HepG2 (cell line): ENCODE measurements around the gene PAQR5. TPM values are rescaled to one million over a fixed set of nuclear protein-coding genes. Genes with fewer than 3 reads are reported as not detected.

Experiments
- ATAC-seq: fragments of 200-7000 bp; cut with Tn5 transposase; 3 replicates; pipeline ENCODE4 v1.9.1; 2020; ENCODE audit warnings: mild to moderate bottlenecking, moderate library complexity
- BruUV-seq: library from RNA; stranded (reverse); fragments of 400-500 nt; replicated peaks from 2 replicates; lab custom pipeline; 2021; lab: Mats Ljungman, UMichigan
- CTCF ChIA-PET: fragments of 300-600 bp; formaldehyde crosslinking; extraction: SDS; loops from one replicate; lab custom pipeline; 2021; ENCODE audit warnings: low total read pairs, inconsistent platforms, low intra/inter-chr PET ratio; lab: Yijun Ruan, JAX
- POLR2A ChIA-PET: fragments of 350-600 bp; sonication (Branson Sonifier 250); formaldehyde crosslinking; loops from one replicate; lab custom pipeline; 2020; ENCODE audit warnings: antibody characterized with exemption, inconsistent platforms; lab: Yijun Ruan, JAX
- DNase-seq: peaks from one replicate; pipeline ENCODE4 v3.0.0-alpha.2; 2015; ENCODE audit warnings: low spot score
- FAIRE-seq: peaks from 3 replicates; lab custom pipeline; 2011; peaks lifted over from hg19 to GRCh38; lab: Jason Lieb, UNC
- H2AFZ ChIP-seq: one replicate; pipeline ENCODE4 v1.6.1; 2011; ENCODE audit warnings: low read length, inconsistent platforms
- H3K27ac ChIP-seq: fragments of 300-600 bp; 3 replicates; pipeline ENCODE4 v1.8.0; 2011; ENCODE audit warnings: mixed run types, mild to moderate bottlenecking, mixed read lengths, low read length, inconsistent platforms; ENCODE audit not compliant: insufficient read depth; ENCODE audit errors: extremely low read length
- H3K27me3 ChIP-seq, 2 experiments: fragments of 200-600 bp in 1 of 2; 2 replicates in 1 of 2; 3 replicates in 1 of 2; pipeline versions ENCODE4 v1.6.0 to v1.8.0; 2011; ENCODE audit warnings: low read length in 2 of 2, mild to moderate bottlenecking in 2 of 2, moderate library complexity in 2 of 2, inconsistent platforms in 1 of 2; ENCODE audit not compliant: insufficient read depth in 2 of 2, control insufficient read depth in 1 of 2
- H3K36me3 ChIP-seq, 2 experiments: fragments of 200-600 bp in 1 of 2; replicated peaks in 1 of 2; 2 replicates in 1 of 2; 3 replicates in 1 of 2; pipeline versions ENCODE4 v1.5.1 to v1.8.0; 2011; ENCODE audit warnings: low read length in 2 of 2, inconsistent platforms in 1 of 2; ENCODE audit not compliant: insufficient read depth in 2 of 2, control insufficient read depth in 1 of 2
- H3K4me1 ChIP-seq: 2 replicates; pipeline ENCODE4 v1.5.1; 2012; ENCODE audit warnings: low read length, inconsistent platforms; ENCODE audit not compliant: insufficient read depth
- H3K4me2 ChIP-seq: 2 replicates; pipeline ENCODE4 v1.6.0; 2011; ENCODE audit warnings: low read depth, low read length, inconsistent platforms
- H3K4me3 ChIP-seq, 3 experiments: fragments of 200-600 bp in 1 of 3; sonication (generic), shearing (Covaris generic) in 1 of 3; replicated peaks in 1 of 3; 2 replicates each; pipeline ENCODE4 v1.5.1; 2011 to 2016; ENCODE audit warnings: low read length in 3 of 3, inconsistent platforms in 2 of 3, low read depth in 2 of 3, mild to moderate bottlenecking in 2 of 3, control low read depth in 1 of 3, mixed read lengths in 1 of 3; ENCODE audit not compliant: insufficient read depth in 1 of 3
- H3K79me2 ChIP-seq: one replicate; pipeline ENCODE4 v1.6.1; 2011; ENCODE audit warnings: low read length, inconsistent platforms; ENCODE audit not compliant: insufficient read depth
- H3K9ac ChIP-seq: 2 replicates; pipeline ENCODE4 v1.6.0; 2011; ENCODE audit warnings: mild to moderate bottlenecking, low read depth, low read length, inconsistent platforms; ENCODE audit not compliant: insufficient read depth
- H3K9me3 ChIP-seq: 2 replicates; pipeline ENCODE4 v1.5.1; 2012; ENCODE audit warnings: mild to moderate bottlenecking, low read length
- H4K20me1 ChIP-seq: 2 replicates; pipeline ENCODE4 v1.6.0; 2011; ENCODE audit warnings: inconsistent platforms, mild to moderate bottlenecking, low read length, moderate library complexity; ENCODE audit not compliant: insufficient read depth
- ATF3 ChIP-seq: sonication (generic); formaldehyde crosslinking; IDR thresholded peaks from 2 replicates; pipeline ENCODE4 v1.4.0; 2020; ENCODE audit warnings: missing genetic modification reagents
- IKZF4 ChIP-seq: sonication (generic); formaldehyde crosslinking; IDR thresholded peaks from 2 replicates; pipeline ENCODE4 v1.5.1; 2020; ENCODE audit warnings: borderline replicate concordance, mild to moderate bottlenecking, low read depth, missing genetic modification reagents; ENCODE audit errors: not compliant biosample characterization
- KLF15 ChIP-seq: sonication (generic); formaldehyde crosslinking; IDR thresholded peaks from 2 replicates; pipeline ENCODE4 v1.8.1; 2023; ENCODE audit warnings: borderline replicate concordance, mild to moderate bottlenecking, inconsistent platforms, missing genetic modification reagents, mixed read lengths
- KLF9 ChIP-seq: IDR thresholded peaks from 2 replicates; pipeline ENCODE4 v1.6.1; 2016; ENCODE audit warnings: low read depth
- KMT2A ChIP-seq: sonication (generic); formaldehyde crosslinking; IDR thresholded peaks from 2 replicates; pipeline ENCODE4 v1.4.0; 2020; ENCODE audit warnings: missing genetic modification reagents
- NR2F2 ChIP-seq: IDR thresholded peaks from 2 replicates; pipeline ENCODE4 v1.6.1; 2012; ENCODE audit warnings: low read depth, inconsistent platforms, borderline replicate concordance
- PCBP2 ChIP-seq: fragments of 200-400 bp; formaldehyde crosslinking; optimal IDR thresholded peaks from 2 replicates; pipeline ENCODE3; 2018; ENCODE audit warnings: low read length, low read depth; ENCODE audit not compliant: poor library complexity, severe bottlenecking
- RXRA ChIP-seq: sonication (generic); formaldehyde crosslinking; IDR thresholded peaks from 2 replicates; pipeline ENCODE4 v1.5.1; 2020; ENCODE audit warnings: missing genetic modification reagents
- SMARCE1 ChIP-seq: fragments of 450-650 bp; IDR thresholded peaks from 2 replicates; pipeline ENCODE4 v1.6.1; 2017; ENCODE audit warnings: borderline replicate concordance
- SOX5 ChIP-seq: IDR thresholded peaks from 2 replicates; pipeline ENCODE4 v1.6.1; 2016; ENCODE audit warnings: borderline replicate concordance
- SSRP1 ChIP-seq: IDR thresholded peaks from 2 replicates; pipeline ENCODE4 v1.6.1; 2016; ENCODE audit warnings: control low read depth
- TRAFD1 ChIP-seq: sonication (generic); formaldehyde crosslinking; IDR thresholded peaks from 2 replicates; pipeline ENCODE4 v1.5.1; 2020; ENCODE audit warnings: missing genetic modification reagents, mild to moderate bottlenecking, borderline replicate concordance
- ZBTB7B ChIP-seq: sonication (generic); formaldehyde crosslinking; IDR thresholded peaks from 2 replicates; pipeline ENCODE4 v1.4.0; 2020; ENCODE audit warnings: missing genetic modification reagents
- ZNF143 ChIP-seq: sonication (generic); formaldehyde crosslinking; IDR thresholded peaks from 2 replicates; pipeline ENCODE4 v1.4.0; 2020; ENCODE audit warnings: missing genetic modification reagents
- ZNF18 ChIP-seq: sonication (generic); formaldehyde crosslinking; IDR thresholded peaks from 2 replicates; pipeline ENCODE4 v1.8.0; 2022; ENCODE audit warnings: mild to moderate bottlenecking, missing genetic modification reagents; ENCODE audit not compliant: insufficient replicate concordance
- ZNF296 ChIP-seq: sonication (generic); formaldehyde crosslinking; conservative IDR thresholded peaks from 2 replicates; pipeline ENCODE4 v1.5.0; 2020; ENCODE audit warnings: mild to moderate bottlenecking, missing genetic modification reagents
- ZNF709 ChIP-seq: sonication (generic); formaldehyde crosslinking; IDR thresholded peaks from 2 replicates; pipeline ENCODE4 v1.5.0; 2020; ENCODE audit warnings: mild to moderate bottlenecking, missing genetic modification reagents
- ZNF720 ChIP-seq: sonication (generic); formaldehyde crosslinking; IDR thresholded peaks from 2 replicates; pipeline ENCODE4 v1.4.0; 2020; ENCODE audit warnings: missing genetic modification reagents
- WGBS: methylation state at CpG from one replicate; pipeline ENCODE4 v1.1.6; 2017; ENCODE audit warnings: low lambda C conversion rate; 5-methylcytosine and 5-hydroxymethylcytosine counted together
- in situ Hi-C: cut with HindIII; loops from 2 replicates; pipeline ENCODE4 v1.10.0; 2017; ENCODE audit warnings: low pct_unique_long_range_greater_than_20kb; ENCODE audit not compliant: extremely low pct_ligation_motif_present
- intact Hi-C: fragments of 100-400 bp; cut with micrococcal nuclease; formaldehyde crosslinking; loops from one replicate; pipeline ENCODE4 v1.10.0; 2022; ENCODE audit not compliant: unreplicated experiment
- polyA plus RNA-seq, 8 experiments: library from polyadenylated mRNA; depleted of rRNA in 3 of 8; stranded (reverse) in 7 of 8; unstranded in 1 of 8; fragments of >200 nt; fragmentation: Illumina TruSeq in 4 of 8; extraction: Trizol in 4 of 8; gene quantifications; 2 replicates each; pipeline versions ENCODE4 v1.2.1 to v1.2.3, GENCODE V29; 2011 to 2016; ENCODE audit warnings: low read depth in 4 of 8, missing spikeins in 1 of 8, mixed read lengths in 1 of 8; ENCODE audit not compliant: insufficient read depth in 1 of 8
- total RNA-seq, 5 experiments: library from RNA; depleted of rRNA; stranded (reverse); fragments of >200 nt; fragmentation: Illumina TruSeq; extraction: Trizol; gene quantifications; 2 replicates each; pipeline ENCODE4 v1.2.3, GENCODE V29; 2016; ENCODE audit warnings: low read depth in 1 of 5

Gene PAQR5
- total and polyA plus RNA-seq, 2 of the 13 experiments (the other 11 are each of a cell fraction or from before 2014, with no cell fraction given) = 0.53 to 1.3 TPM

- H3K36me3 ChIP-seq = peaks cover 3 to 55% of the 10 kb centered on the region in 2 experiments
- in situ Hi-C loops = no loop called here
- no peak for ATAC-seq
These were observed 146.0 kb downstream of the PAQR5 start for GRCh38 chr15:69444686-69445085.

More at GRCh38 chr15:69444686-69445085, 146.0 kb downstream of the PAQR5 start:
- H4K20me1 ChIP-seq = no peaks in the 10 kb centered on the region
- no TSS peak for BruUV-seq
- H3K9me3 ChIP-seq = no peaks in the 10 kb centered on the region
- H3K9ac ChIP-seq = no peak overlapping the region
- H2AFZ ChIP-seq = no peak overlapping the region
- H3K4me2 ChIP-seq = no peak overlapping the region
- H3K79me2 ChIP-seq = no peaks in the 10 kb centered on the region
- intact Hi-C loops = no loop called here
- no peaks in the 10 kb centered on the region for H3K4me1 ChIP-seq
- POLR2A ChIA-PET = no interaction called here
- no peaks in the 10 kb centered on the region for H3K27me3 ChIP-seq
- CTCF ChIA-PET = no interaction called here
- no peak overlapping the region for H3K27ac ChIP-seq
- FAIRE-seq = no peak
- TF ChIP-seq RXRA (CRISPR knock-in tag) (no peak), KLF9 (CRISPR knock-in tag) (no peak), ATF3 (CRISPR knock-in tag) (no peak), ZNF143 (CRISPR knock-in tag) (no peak), IKZF4 (CRISPR knock-in tag) (no peak), ZNF709 (no peak), ZNF720 (no peak), SOX5 (CRISPR knock-in tag) (no peak), PCBP2 (no peak), SMARCE1 (no peak), ZNF18 (no peak), ZNF296 (CRISPR knock-in tag) (no peak), KLF15 (CRISPR knock-in tag) (no peak), TRAFD1 (CRISPR knock-in tag) (no peak), NR2F2 (no peak), ZBTB7B (CRISPR knock-in tag) (no peak), SSRP1 (CRISPR knock-in tag) (no peak), KMT2A (CRISPR knock-in tag) (no peak)
- 97% methylated on average over 7 of the region's 7 CpGs for WGBS
- DNase-seq = no peak
- H3K4me3 ChIP-seq = no peak overlapping the region
